T-cell (primary cell): ENCODE data around the gene TSC22D2. TPM values are rescaled to one million over a fixed set of nuclear protein-coding genes. Genes with fewer than 3 reads are reported as not detected.

ENCODE experiments used
- ATAC-seq, 4 experiments: fragments of 200-7000 bp in 3 of 4; fragments of 150-1000 bp in 1 of 4; cut with Tn5 transposase; replicated peaks in 1 of 4; 1 replicate in 3 of 4; 2 replicates in 1 of 4; pipeline ENCODE4 v1.10.0; 2021; ENCODE audit warnings: moderate library complexity in 3 of 4, mild to moderate bottlenecking in 2 of 4, moderate number of reproducible peaks in 1 of 4
- CTCF ChIA-PET, 2 donors: fragments of 300-600 bp; sonication (Branson Sonifier 250); formaldehyde crosslinking; loops; one replicate each; lab custom pipeline; 2022; ENCODE audit warnings: antibody characterized with exemption in 2 of 2; lab: Charles Lee
- POLR2A ChIA-PET, 2 donors: fragments of 300-600 bp; sonication (Branson Sonifier 250); formaldehyde crosslinking; loops; one replicate each; lab custom pipeline; 2022; ENCODE audit warnings: antibody characterized with exemption in 2 of 2; lab: Charles Lee
- DNase-seq, 35 experiments: peaks; one replicate each; pipeline versions ENCODE4 v3.0.0 to v3.0.0-alpha.2; 2013 to 2023
- H3K27ac ChIP-seq: one replicate; pipeline ENCODE4 v1.5.1; 2013; ENCODE audit warnings: low read length
- H3K27me3 ChIP-seq, 2 experiments: replicated peaks in 1 of 2; 1 replicate in 1 of 2; 2 replicates in 1 of 2; pipeline versions ENCODE4 v1.6.1 to v1.7.0; 2013; ENCODE audit warnings: low read length in 1 of 2, mixed read lengths in 1 of 2; ENCODE audit not compliant: control insufficient read depth in 2 of 2, insufficient read depth in 2 of 2; ENCODE audit errors: extremely low read depth in 1 of 2
- H3K36me3 ChIP-seq, 2 donors: 1 replicate in 1 of 2; 2 replicates in 1 of 2; pipeline versions ENCODE4 v1.6.1 to v1.7.0; 2013; ENCODE audit warnings: low read length in 1 of 2; ENCODE audit not compliant: control insufficient read depth in 2 of 2, insufficient read depth in 1 of 2; ENCODE audit errors: extremely low read depth in 1 of 2
- H3K4me1 ChIP-seq, 2 experiments: 1 replicate in 1 of 2; 2 replicates in 1 of 2; pipeline versions ENCODE4 v1.6.1 to v1.7.0; 2013; ENCODE audit warnings: low read length in 2 of 2, mixed read lengths in 1 of 2; ENCODE audit not compliant: insufficient read depth in 2 of 2, control insufficient read depth in 1 of 2; ENCODE audit errors: extremely low read depth in 1 of 2
- H3K4me3 ChIP-seq, 2 donors: 1 replicate in 1 of 2; 2 replicates in 1 of 2; pipeline versions ENCODE4 v1.5.1 to v1.7.0; 2013; ENCODE audit warnings: mild to moderate bottlenecking in 2 of 2, low read length in 1 of 2, moderate library complexity in 1 of 2; ENCODE audit not compliant: control insufficient read depth in 1 of 2; ENCODE audit errors: extremely low read depth in 1 of 2
- H3K9me3 ChIP-seq: 2 replicates; pipeline ENCODE4 v1.7.0; 2013
- H3K27ac Mint-ChIP-seq, 2 donors: one replicate each; pipeline ENCODE4 v1.8.0; 2020 to 2021; ENCODE audit warnings: mild to moderate bottlenecking in 2 of 2, mixed read lengths in 2 of 2
- H3K27me3 Mint-ChIP-seq, 2 donors: one replicate each; pipeline ENCODE4 v1.8.0; 2021 to 2022; ENCODE audit warnings: mixed read lengths in 2 of 2
- H3K36me3 Mint-ChIP-seq: one replicate; pipeline ENCODE4 v1.8.0; 2021; ENCODE audit warnings: mixed read lengths
- H3K4me1 Mint-ChIP-seq, 3 donors: one replicate each; pipeline ENCODE4 v1.8.0; 2020 to 2022; ENCODE audit warnings: mixed read lengths in 3 of 3, mild to moderate bottlenecking in 1 of 3
- H3K4me3 Mint-ChIP-seq, 3 donors: one replicate each; pipeline ENCODE4 v1.8.0; 2020 to 2022; ENCODE audit warnings: mild to moderate bottlenecking in 3 of 3, mixed read lengths in 3 of 3, moderate library complexity in 3 of 3
- H3K9me3 Mint-ChIP-seq, 3 donors: one replicate each; pipeline ENCODE4 v1.8.0; 2020 to 2022; ENCODE audit warnings: mixed read lengths in 3 of 3
- WGBS: methylation state at CpG from one replicate; pipeline ENCODE4 v1.1.5; 2013; ENCODE audit warnings: missing lambda C conversion rate; ENCODE audit not compliant: insufficient coverage; 5-methylcytosine and 5-hydroxymethylcytosine counted together
- total RNA-seq, 35 experiments: library from RNA in 6 of 35; stranded (reverse) in 6 of 35; fragments of 120-200 nt in 1 of 35; gene quantifications; one replicate each; pipeline versions ENCODE4 v1.2.1 to v1.2.4 and lab custom pipeline; 2013 to 2026

TSC22D2 gene
- total RNA-seq, 5 donors from 2014 or later (not counting 1 experiment from before 2014, with no cell fraction given): 21.2 to 55.0 (median 23.3) TPM

DNA sequence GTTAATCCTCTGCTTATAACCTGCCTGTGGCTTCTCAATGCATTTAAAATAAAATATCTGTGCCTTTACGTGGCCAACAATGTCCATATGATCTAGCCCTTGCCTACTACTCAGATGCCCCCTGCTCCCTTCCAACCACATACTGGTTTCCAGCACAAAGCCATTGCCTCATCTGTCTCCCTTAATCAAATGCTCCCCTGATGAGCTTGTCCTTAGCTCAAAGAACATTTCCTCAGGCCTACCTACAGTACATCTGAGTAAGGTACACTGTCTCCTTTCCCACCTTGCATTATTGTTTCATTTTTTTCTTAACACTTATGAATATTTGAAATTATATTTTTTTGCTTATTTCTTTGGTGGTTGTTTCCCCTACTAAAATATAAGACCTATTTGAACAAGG, 5.9 kb upstream of the TSC22D2 start:
- ChIA-PET POLR2A (no interaction called here), CTCF (interaction anchor here in 1 of 2 donors (0.8 kb wide), 1 partner anchor 93 kb away, joined by 3 read pairs; no protein-coding TSS in a partner anchor)
- no peak overlapping the region for H3K27ac ChIP-seq
- no peaks in the 10 kb centered on the region for H3K9me3 ChIP-seq
- Mint-ChIP-seq H3K4me1 (peaks cover 4 to 5% (median 5%) of the 10 kb centered on the region in 3 donors), H3K9me3 (no peaks in the 10 kb centered on the region), H3K36me3 (no peaks in the 10 kb centered on the region), H3K27me3 (peaks cover 4 to 6% of the 10 kb centered on the region in 2 donors), H3K4me3 (no peak overlapping the region), H3K27ac (no peak overlapping the region)
- DNase-seq (no peak), ATAC-seq (no peak)
- WGBS: 83% methylated on average over 1 of the region's 1 CpG
- no peaks in the 10 kb centered on the region for H3K4me1 ChIP-seq
- H3K36me3 ChIP-seq: no peaks in the 10 kb centered on the region
- H3K27me3 ChIP-seq: no peaks in the 10 kb centered on the region
- H3K4me3 ChIP-seq: no peak overlapping the region

DNA sequence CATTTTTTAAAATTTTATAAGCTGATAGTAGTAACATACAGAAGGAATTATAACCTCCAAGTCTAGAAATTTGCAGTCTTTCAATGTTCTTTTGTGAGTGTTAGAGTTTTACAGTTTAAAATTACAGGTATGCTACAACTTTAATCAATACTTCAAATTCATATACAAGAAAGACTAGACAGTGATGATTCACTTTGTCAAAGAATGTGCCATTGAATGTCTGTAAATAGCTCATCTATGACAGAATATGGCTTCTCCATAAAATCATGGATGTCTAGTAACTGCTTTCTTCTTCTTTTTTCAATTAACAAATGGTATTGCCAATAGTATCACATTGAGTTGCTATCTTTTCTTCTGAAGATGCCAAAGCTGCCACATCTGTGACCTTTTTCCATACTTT, 4.1 kb upstream of the TSC22D2 start:
- H3K27me3 Mint-ChIP-seq: no peaks in the 10 kb centered on the region
- Histone ChIP-seq H3K36me3 (no peaks in the 10 kb centered on the region), H3K4me1 (peaks cover 0 to 3% of the 10 kb centered on the region in 2 experiments), H3K27ac (no peak overlapping the region), H3K9me3 (no peaks in the 10 kb centered on the region), H3K4me3 (no peak overlapping the region), H3K27me3 (no peaks in the 10 kb centered on the region)
- no peak overlapping the region for H3K27ac Mint-ChIP-seq
- ChIA-PET POLR2A (interaction anchor here in 1 of 2 donors (0.7 kb wide), 1 partner anchor 1999 kb away, joined by 6 read pairs; no protein-coding TSS in a partner anchor), CTCF (interaction anchor here in 1 of 2 donors (0.7 to 1.6 kb wide), 5 partner anchors 9 to 442 kb away, joined by 3 to 6 read pairs (median 3); no protein-coding TSS in a partner anchor)
- no peaks in the 10 kb centered on the region for H3K36me3 Mint-ChIP-seq
- ATAC-seq (no peak), DNase-seq (no peak)
- H3K9me3 Mint-ChIP-seq: no peaks in the 10 kb centered on the region
- no peak overlapping the region for H3K4me3 Mint-ChIP-seq
- peaks cover 11 to 13% (median 11%) of the 10 kb centered on the region in 3 donors for H3K4me1 Mint-ChIP-seq

DNA sequence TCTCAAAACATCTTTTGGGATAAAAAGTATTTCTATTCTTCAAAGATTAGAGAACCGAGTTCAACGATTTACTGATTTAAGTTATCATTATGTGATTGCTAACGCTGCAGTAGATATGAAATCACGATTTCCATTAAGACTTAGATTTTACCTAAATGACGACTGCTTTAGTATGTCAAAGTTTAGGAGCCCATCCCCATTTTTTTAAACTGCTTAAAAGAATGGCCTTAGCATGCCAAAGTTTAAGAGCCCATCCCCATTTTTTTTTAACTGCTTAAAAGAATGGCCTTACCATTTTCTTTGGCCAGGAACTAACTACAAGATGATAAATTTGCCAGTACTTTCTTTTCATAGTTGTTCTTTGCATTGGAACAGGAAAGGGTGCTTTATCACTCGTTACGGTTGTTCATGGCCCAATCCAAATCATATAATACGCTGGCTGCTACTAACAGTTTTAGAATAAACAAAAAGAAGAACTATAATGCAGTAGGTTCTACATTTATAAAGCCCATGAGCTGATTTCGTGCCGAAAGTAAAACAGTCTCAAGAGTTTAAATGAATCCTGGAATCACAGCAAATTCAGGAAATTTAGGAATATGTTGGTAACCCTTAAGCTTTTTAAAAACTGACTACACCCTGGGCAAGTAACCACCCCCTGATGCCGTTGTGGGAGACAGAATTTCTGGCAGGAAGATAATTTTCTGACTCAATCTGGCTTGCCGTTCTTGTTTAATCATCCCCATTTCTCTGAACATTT, 869 bp upstream of the TSC22D2 start:
- H3K4me1 ChIP-seq: peaks cover 8 to 10% of the 10 kb centered on the region in 2 experiments
- peak overlapping the region; percentile 93 to 98 for H3K27ac Mint-ChIP-seq
- peak overlapping the region; percentile 92 for H3K27ac ChIP-seq
- no peaks in the 10 kb centered on the region for H3K9me3 ChIP-seq
- DNase-seq: peak in 1 of 35 experiments; percentile 3
- no peak for ATAC-seq
- no peaks in the 10 kb centered on the region for H3K27me3 ChIP-seq
- no peaks in the 10 kb centered on the region for H3K27me3 Mint-ChIP-seq
- CTCF ChIA-PET: interaction anchor here (0.6 to 5.9 kb wide), 7 partner anchors 12 to 598 kb away, joined by 3 to 39 read pairs (median 5); no protein-coding TSS in a partner anchor
- WGBS: 0% methylated on average over 1 of the region's 12 CpGs
- POLR2A ChIA-PET: interaction anchor here (0.6 to 2.6 kb wide), 8 partner anchors 14 to 1434 kb away, joined by 3 to 7 read pairs (median 4); partner anchors contain the start of genes SERP1 (in 1 of the 2) and SIAH2 (in 1 of the 2)
- H3K4me1 Mint-ChIP-seq: peaks cover 21 to 31% (median 23%) of the 10 kb centered on the region in 3 donors
- H3K4me3 Mint-ChIP-seq: peak overlapping the region; percentile 87 to 95 (median 92)
- no peaks in the 10 kb centered on the region for H3K36me3 ChIP-seq
- peaks cover 8% of the 10 kb centered on the region for H3K36me3 Mint-ChIP-seq
- no peaks in the 10 kb centered on the region for H3K9me3 Mint-ChIP-seq
- H3K4me3 ChIP-seq: peak overlapping the region; percentile 65 to 93

DNA sequence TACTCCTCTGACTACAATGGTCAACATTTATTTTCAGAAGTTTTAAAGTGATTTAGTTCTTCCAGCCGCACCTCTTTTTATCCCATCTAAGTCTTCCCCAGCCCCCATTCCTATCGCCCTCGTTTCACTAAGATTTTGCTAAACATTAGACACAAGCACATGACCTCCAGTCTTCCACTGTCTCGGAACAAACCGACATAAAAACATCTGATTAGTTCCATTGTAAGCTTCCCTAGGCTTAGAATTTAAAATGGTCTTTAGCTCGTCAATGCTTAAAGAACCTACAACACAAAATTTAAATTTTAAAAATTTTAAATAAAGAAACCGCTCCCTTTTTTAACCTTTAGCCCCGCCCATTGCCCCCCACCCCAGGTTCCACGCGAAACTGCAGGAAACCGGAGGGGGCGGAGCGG, 284 bp upstream of the TSC22D2 start:
- ChIA-PET CTCF (interaction anchor here in 1 of 2 donors (0.6 to 5.9 kb wide), 8 partner anchors 11 to 599 kb away, joined by 3 to 39 read pairs (median 5); no protein-coding TSS in a partner anchor), POLR2A (interaction anchor here (0.6 to 2.6 kb wide), 7 partner anchors 14 to 1434 kb away, joined by 3 to 9 read pairs (median 5); partner anchors contain the start of gene SIAH2 (in 1 of the 2))
- Mint-ChIP-seq H3K27ac (peak overlapping the region; percentile 93 to 98), H3K4me3 (peak overlapping the region; percentile 87 to 95 (median 92)), H3K27me3 (no peaks in the 10 kb centered on the region), H3K36me3 (peaks cover 13% of the 10 kb centered on the region), H3K4me1 (peaks cover 27 to 37% (median 29%) of the 10 kb centered on the region in 3 donors), H3K9me3 (no peaks in the 10 kb centered on the region)
- Histone ChIP-seq H3K27ac (peak overlapping the region; percentile 92), H3K36me3 (no peaks in the 10 kb centered on the region), H3K9me3 (no peaks in the 10 kb centered on the region), H3K4me3 (peak overlapping the region; percentile 65 to 93), H3K4me1 (peaks cover 8 to 14% of the 10 kb centered on the region in 2 experiments), H3K27me3 (no peaks in the 10 kb centered on the region)
- DNase-seq (peak in 2 of 35 experiments; percentile 2 to 7), ATAC-seq (peak; percentile 0 to 6 (median 1))
- 0% methylated on average over 10 of the region's 13 CpGs for WGBS

DNA sequence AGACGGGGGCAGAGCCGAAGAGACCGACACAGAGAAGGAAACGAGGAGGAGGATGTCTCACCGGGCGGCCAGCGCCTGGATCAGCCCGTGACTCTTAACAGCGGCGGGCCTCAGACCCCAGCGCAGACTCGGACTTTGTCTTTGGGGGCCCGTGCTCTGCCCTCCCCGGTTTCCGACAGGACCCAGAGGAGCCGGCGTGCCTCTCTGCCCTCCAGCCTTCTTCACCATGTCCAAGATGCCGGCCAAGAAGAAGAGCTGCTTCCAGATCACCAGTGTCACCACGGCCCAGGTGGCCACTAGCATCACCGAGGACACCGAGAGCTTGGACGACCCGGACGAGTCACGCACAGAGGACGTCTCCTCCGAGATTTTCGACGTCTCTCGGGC, 1.0 kb downstream of the TSC22D2 start:
- no peaks in the 10 kb centered on the region for H3K27me3 Mint-ChIP-seq
- peaks cover 15% of the 10 kb centered on the region for H3K36me3 Mint-ChIP-seq
- no peak for DNase-seq
- no peaks in the 10 kb centered on the region for H3K27me3 ChIP-seq
- 0% methylated on average over 30 of the region's 30 CpGs for WGBS
- CTCF ChIA-PET: interaction anchor here (0.6 to 5.9 kb wide), 13 partner anchors 10 to 1384 kb away, joined by 3 to 39 read pairs (median 3); partner anchors contain the start of gene HPS3 (in 1 of the 2)
- no peaks in the 10 kb centered on the region for H3K9me3 Mint-ChIP-seq
- H3K27ac ChIP-seq: peak overlapping the region; percentile 91
- peak overlapping the region; percentile 87 to 95 (median 92) for H3K4me3 Mint-ChIP-seq
- H3K36me3 ChIP-seq: no peaks in the 10 kb centered on the region
- H3K9me3 ChIP-seq: no peaks in the 10 kb centered on the region
- H3K4me3 ChIP-seq: peak overlapping the region; percentile 80 to 93
- peaks cover 39 to 50% (median 42%) of the 10 kb centered on the region in 3 donors for H3K4me1 Mint-ChIP-seq
- ATAC-seq: peak in 1 of 4 experiments; percentile 59
- H3K4me1 ChIP-seq: peaks cover 8 to 23% of the 10 kb centered on the region in 2 experiments
- POLR2A ChIA-PET: interaction anchor here (0.6 to 2.6 kb wide), 12 partner anchors 13 to 460 kb away, joined by 3 to 14 read pairs (median 4); partner anchors contain the start of genes SERP1 (in 1 of the 2) and SIAH2 (in 1 of the 2)
- H3K27ac Mint-ChIP-seq: peak overlapping the region; percentile 95
